T-helper 9 cell (primary cell): ENCODE measurements around the gene GPAT2.
"Not testable (repeated sequence)": the region's sequence is repeated elsewhere in the genome, so short reads cannot be mapped to it uniquely, and the experiment has no call there.

Experiments
- DNase-seq: peaks from one replicate; pipeline ENCODE4 v3.0.0-alpha.2; 2020
- total RNA-seq, 2 donors: gene quantifications; one replicate each; lab custom pipeline; 2026; lab: John Stamatoyannopoulos, UW

GPAT2 gene
- 1.2 to 2.9 reads per million in 2 donors for total RNA-seq

- DNase-seq, result not testable (repeated sequence)
These were observed at the start of gene GPAT2 for GRCh38 chr2:96034792-96035191. Gene GPAT2, minus strand, starts transcription at chr2:96034916. Its CDS starts 2,557 bp downstream, at chr2:96032359.

- DNase-seq, result no peak
These were observed 49.5 kb upstream of the GPAT2 start for GRCh38 chr2:96083989-96084857.

GRCh38 chr2:96083064-96083939, 48.6 kb upstream of the GPAT2 start:
- DNase-seq, result no peak

- no peak for DNase-seq
These were observed 47.7 kb upstream of the GPAT2 start for GRCh38 chr2:96082211-96083063.

GRCh38 chr2:96081042-96081441, 46.3 kb upstream of the GPAT2 start:
- no peak for DNase-seq

- no peak for DNase-seq
These were observed 40.6 kb upstream of the GPAT2 start for GRCh38 chr2:96075199-96075771.

GRCh38 chr2:96074156-96074555, 39.4 kb upstream of the GPAT2 start:
- DNase-seq, result no peak

GRCh38 chr2:96073170-96073775, 38.6 kb upstream of the GPAT2 start:
- no peak for DNase-seq

- DNase-seq, result no peak
These were observed 38.0 kb upstream of the GPAT2 start for GRCh38 chr2:96072746-96073145.

GRCh38 chr2:96071977-96072491, 37.3 kb upstream of the GPAT2 start:
- DNase-seq, result not testable (repeated sequence)

- DNase-seq, result not testable (repeated sequence)
These were observed 36.6 kb upstream of the GPAT2 start for GRCh38 chr2:96071087-96071976.

- not testable (repeated sequence) for DNase-seq
These were observed 35.6 kb upstream of the GPAT2 start for GRCh38 chr2:96070351-96070750.

GRCh38 chr2:96069878-96070277, 35.2 kb upstream of the GPAT2 start:
- not testable (repeated sequence) for DNase-seq

GRCh38 chr2:96067902-96068581, 33.3 kb upstream of the GPAT2 start:
- DNase-seq, result not testable (repeated sequence)

- not testable (repeated sequence) for DNase-seq
These were observed 32.5 kb upstream of the GPAT2 start for GRCh38 chr2:96067098-96067660.

- not testable (repeated sequence) for DNase-seq
These were observed 31.8 kb upstream of the GPAT2 start for GRCh38 chr2:96066511-96066910.

GRCh38 chr2:96065954-96066353, 31.2 kb upstream of the GPAT2 start:
- not testable (repeated sequence) for DNase-seq

- DNase-seq, result no peak
These were observed 30.7 kb upstream of the GPAT2 start for GRCh38 chr2:96065381-96065930.

- not testable (repeated sequence) for DNase-seq
These were observed 30.0 kb upstream of the GPAT2 start for GRCh38 chr2:96064760-96065159.
